D721Med (cell line): ENCODE data around the gene PLXNA4.

Experiments
- DNase-seq: peaks from one replicate; pipeline ENCODE4 v3.0.0; 2011; ENCODE audit warnings: low spot score; ENCODE audit not compliant: insufficient read length
- FAIRE-seq: peaks from 2 replicates; lab custom pipeline; 2011; peaks lifted over from hg19 to GRCh38; lab: Jason Lieb, UNC
- CTCF ChIP-seq: IDR thresholded peaks from 2 replicates; pipeline ENCODE4 v1.5.1; 2012; ENCODE audit warnings: mild to moderate bottlenecking, control low read depth; ENCODE audit not compliant: insufficient read depth; ENCODE audit errors: missing control alignments

Gene PLXNA4

GRCh38 chr7:132206594-132206993 is 369.7 kb downstream of the PLXNA4 start:
- TF ChIP-seq CTCF: no peak
- no peak for FAIRE-seq
- peak; percentile 73 for DNase-seq

- DNase-seq (no peak), FAIRE-seq (no peak)
- no peak for TF ChIP-seq CTCF
Observed at GRCh38 chr7:132205509-132205908, 370.8 kb downstream of the PLXNA4 start.

DNA sequence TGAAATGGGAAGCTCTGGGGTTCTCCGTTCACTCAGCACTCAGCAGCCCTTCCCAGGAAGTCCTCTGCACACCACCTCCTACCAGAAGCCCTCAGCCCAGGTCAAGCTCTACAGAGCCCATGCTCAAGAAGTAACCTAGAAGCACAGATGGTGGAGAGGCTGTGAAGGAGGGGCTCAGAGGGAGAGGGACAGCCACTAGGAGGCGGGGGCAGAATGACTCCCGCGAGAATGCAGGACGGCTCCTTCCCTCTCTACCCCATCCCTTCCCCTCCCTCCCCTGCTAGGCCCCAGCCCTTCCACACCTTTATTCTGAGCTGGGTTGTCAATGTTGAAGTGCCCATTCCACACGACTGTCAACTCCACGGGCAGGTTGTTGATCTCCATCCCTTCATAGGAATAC is 373.2 kb downstream of the PLXNA4 start:
- FAIRE-seq (no peak), DNase-seq (no peak)
- no peak for TF ChIP-seq CTCF

DNA sequence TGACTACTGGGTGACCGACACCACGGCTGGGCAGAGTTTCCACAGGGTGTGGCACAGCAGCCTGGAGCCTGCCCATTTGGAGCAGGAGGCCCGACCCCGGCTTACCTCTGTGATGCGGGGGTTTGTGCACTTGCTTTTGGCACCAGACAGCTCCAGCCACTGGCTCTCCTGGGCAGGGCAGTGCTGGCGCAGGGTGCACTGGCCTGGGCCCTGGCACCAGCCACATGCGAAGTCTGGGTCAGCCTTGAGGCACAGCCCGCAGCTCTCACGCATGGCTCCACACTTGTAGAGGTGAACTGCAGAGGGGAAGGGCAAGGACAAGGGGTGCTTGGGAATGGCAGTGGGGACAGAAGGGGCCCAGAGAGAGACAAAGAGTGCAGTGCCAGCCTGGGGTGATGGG is 373.7 kb downstream of the PLXNA4 start:
- DNase-seq (no peak), FAIRE-seq (no peak)
- TF ChIP-seq CTCF: no peak

- DNase-seq (no peak), FAIRE-seq (no peak)
Observed at GRCh38 chr7:132200141-132200540, 376.1 kb downstream of the PLXNA4 start.

DNA sequence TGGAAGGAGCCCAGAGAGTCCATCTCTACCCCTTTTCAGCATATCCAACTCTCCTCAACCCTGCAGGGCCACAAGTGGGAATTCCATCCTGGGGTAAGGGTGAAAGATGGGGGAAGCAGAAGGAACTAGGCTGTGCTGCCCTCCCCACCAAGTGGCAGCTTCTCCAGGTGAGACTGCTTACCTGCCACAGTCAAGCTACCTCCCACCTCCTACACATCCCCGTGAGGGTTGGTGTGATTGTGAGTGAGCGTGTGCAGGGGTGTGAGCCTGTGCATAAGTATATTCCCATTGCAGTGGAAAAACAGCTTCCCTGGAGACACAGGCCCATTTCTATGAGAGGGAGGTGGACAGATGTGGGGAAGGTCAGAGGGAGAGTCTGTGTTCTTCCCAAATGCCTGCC is 376.6 kb downstream of the PLXNA4 start:
- no peak for TF ChIP-seq CTCF
- DNase-seq: no peak
- no peak for FAIRE-seq

More at GRCh38 chr7:132200141-132200540, 376.1 kb downstream of the PLXNA4 start:
- no peak for TF ChIP-seq CTCF

DNA sequence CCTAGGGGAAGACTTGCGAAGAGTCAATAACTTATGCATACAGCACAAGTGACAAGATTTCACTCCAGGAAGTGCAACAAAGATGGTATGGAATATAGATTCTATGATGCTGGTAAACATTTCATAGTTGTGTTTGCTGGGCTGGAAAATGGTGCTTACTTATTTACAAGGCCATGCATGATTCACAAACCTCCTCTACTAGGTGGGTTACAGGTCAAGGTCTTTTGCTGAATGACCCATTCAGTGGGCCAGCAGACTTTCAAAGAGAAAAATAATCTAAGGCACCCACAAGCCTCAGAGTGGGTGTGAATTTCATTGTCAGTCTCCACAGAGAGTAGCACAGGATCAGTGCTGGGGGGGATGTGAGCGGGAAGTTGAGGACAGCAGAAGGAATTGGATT is 378.5 kb downstream of the PLXNA4 start:
- FAIRE-seq: no peak
- TF ChIP-seq CTCF: no peak

More for the DNA sequence above, 378.5 kb downstream of the PLXNA4 start:
- DNase-seq: no peak
